NCI-H446 (cell line): ENCODE data around the gene YIPF2.

Source experiments
- DNase-seq, 2 experiments: peaks; one replicate each; lab custom pipeline; 2025; lab: John Stamatoyannopoulos, UW

YIPF2 gene

GRCh38 chr19:10936661-10937084, 8.2 kb upstream of the YIPF2 start:
- DNase-seq, result peak; percentile 74 to 93

- DNase-seq, result no peak
Observed at GRCh38 chr19:10935371-10936059, 7.1 kb upstream of the YIPF2 start.

GRCh38 chr19:10929402-10929794, 959 bp upstream of the YIPF2 start:
- DNase-seq, result no peak

- DNase-seq, result no peak
Observed at GRCh38 chr19:10927730-10928562, 493 bp downstream of the YIPF2 start.

GRCh38 chr19:10924597-10924996, 3.8 kb downstream of the YIPF2 start:
- DNase-seq, result no peak

- no peak for DNase-seq
Observed at GRCh38 chr19:10923260-10924112, 5.0 kb downstream of the YIPF2 start.

GRCh38 chr19:10922638-10923014, 5.8 kb downstream of the YIPF2 start:
- DNase-seq, result no peak

- DNase-seq, result no peak
Observed at GRCh38 chr19:10921910-10922637, 6.4 kb downstream of the YIPF2 start.

- DNase-seq, result no peak
Observed at GRCh38 chr19:10921199-10921909, 7.1 kb downstream of the YIPF2 start.

- DNase-seq, result no peak
Observed at GRCh38 chr19:10920781-10921180, 7.7 kb downstream of the YIPF2 start.

GRCh38 chr19:10920288-10920655, 8.2 kb downstream of the YIPF2 start:
- no peak for DNase-seq

- no peak for DNase-seq
Observed at GRCh38 chr19:10919352-10920287, 8.8 kb downstream of the YIPF2 start.

GRCh38 chr19:10918359-10918758, 10.1 kb downstream of the YIPF2 start:
- DNase-seq, result no peak

GRCh38 chr19:10916602-10917001, 11.8 kb downstream of the YIPF2 start:
- no peak for DNase-seq

- DNase-seq, result no peak
Observed at GRCh38 chr19:10915130-10916091, 13.0 kb downstream of the YIPF2 start.

GRCh38 chr19:10913716-10914340, 14.6 kb downstream of the YIPF2 start:
- no peak for DNase-seq

GRCh38 chr19:10912619-10913018, 15.8 kb downstream of the YIPF2 start:
- no peak for DNase-seq

GRCh38 chr19:10911579-10912363, 16.7 kb downstream of the YIPF2 start:
- DNase-seq, result no peak
